HCT116 (cell line): ENCODE data around the gene SLMAP. TPM values are rescaled to one million over a fixed set of nuclear protein-coding genes. Genes with fewer than 3 reads are reported as not detected.

Experiments
- ATAC-seq: fragments of 200-7000 bp; cut with Tn5 transposase; 2 replicates; pipeline ENCODE4 v1.9.1; 2020; ENCODE audit warnings: mild to moderate bottlenecking, moderate library complexity
- BruUV-seq: library from RNA; stranded (reverse); fragments of 400-500 nt; replicated peaks from 2 replicates; lab custom pipeline; 2021; lab: Mats Ljungman, UMichigan
- CTCF ChIA-PET: fragments of 300-600 bp; sonication (Branson Sonifier 250); formaldehyde crosslinking; loops from one replicate; lab custom pipeline; 2021; ENCODE audit warnings: antibody characterized with exemption; lab: Charles Lee
- POLR2A ChIA-PET: fragments of 300-600, 350-600 bp; sonication (Branson Sonifier 250); formaldehyde crosslinking; loops from one replicate; lab custom pipeline; 2021; ENCODE audit warnings: antibody characterized with exemption; lab: Charles Lee
- RAD21 ChIA-PET, 2 experiments: fragments of 300-600 bp; sonication (Branson Sonifier 250); formaldehyde crosslinking; loops; one replicate each; lab custom pipeline; 2023; ENCODE audit warnings: low total read pairs in 2 of 2; ENCODE audit not compliant: uncharacterized antibody in 2 of 2, unreplicated experiment in 2 of 2, low non-redundant PET in 1 of 2; lab: Charles Lee
- DNase-seq: peaks from one replicate; pipeline ENCODE4 v3.0.0-alpha.2; 2010; ENCODE audit warnings: low read depth, low spot score
- H2AFZ ChIP-seq: fragments of 200-600 bp; shearing (Covaris generic), sonication (generic); 2 replicates; pipeline ENCODE4 v1.6.1; 2017; ENCODE audit warnings: low read depth, mixed run types, mixed read lengths, antibody characterized with exemption, low read length; ENCODE audit not compliant: poor library complexity, severe bottlenecking
- H3K27ac ChIP-seq: 2 replicates; pipeline ENCODE4 v1.5.1; 2012; ENCODE audit warnings: low read depth, low read length
- H3K27me3 ChIP-seq: fragments of 200-600 bp; sonication (generic); 2 replicates; pipeline ENCODE4 v1.6.1; 2016; ENCODE audit warnings: mixed run types, low read length, mixed read lengths; ENCODE audit not compliant: insufficient read depth
- H3K36me3 ChIP-seq, 2 experiments: fragments of 200-500 bp in 1 of 2; fragments of 200-600 bp in 1 of 2; sonication (Bioruptor generic) in 1 of 2; sonication (generic) in 1 of 2; 2 replicates each; pipeline versions ENCODE4 v1.5.1 to v1.6.1; 2014 to 2016; ENCODE audit warnings: low read length in 2 of 2, inconsistent platforms in 1 of 2, mixed read lengths in 1 of 2, mixed run types in 1 of 2; ENCODE audit not compliant: insufficient read depth in 2 of 2, control insufficient read depth in 1 of 2
- H3K4me1 ChIP-seq, 2 experiments: fragments of 200-600 bp in 1 of 2; sonication (generic) in 1 of 2; 2 replicates each; pipeline versions ENCODE4 v1.5.1 to v1.6.1; 2012 to 2017; ENCODE audit warnings: low read length in 2 of 2, inconsistent platforms in 1 of 2, mild to moderate bottlenecking in 1 of 2, mixed read lengths in 1 of 2, mixed run types in 1 of 2, moderate library complexity in 1 of 2; ENCODE audit not compliant: insufficient read depth in 2 of 2, control insufficient read depth in 1 of 2
- H3K4me2 ChIP-seq: fragments of 200-600 bp; sonication (generic); 2 replicates; pipeline ENCODE4 v1.6.1; 2017; ENCODE audit warnings: mixed run types, low read length, mixed read lengths
- H3K4me3 ChIP-seq, 2 experiments: fragments of 200-600 bp in 1 of 2; sonication (generic) in 1 of 2; replicated peaks in 1 of 2; 2 replicates each; pipeline ENCODE4 v1.5.1; 2011 to 2016; ENCODE audit warnings: low read length in 2 of 2, control low read depth in 1 of 2, low read depth in 1 of 2, mild to moderate bottlenecking in 1 of 2, mixed read lengths in 1 of 2, mixed run types in 1 of 2
- H3K79me2 ChIP-seq: fragments of 200-600 bp; sonication (generic); 2 replicates; pipeline ENCODE4 v1.6.1; 2017; ENCODE audit warnings: mild to moderate bottlenecking, mixed run types, low read length, moderate library complexity, mixed read lengths; ENCODE audit not compliant: insufficient read depth
- H3K9ac ChIP-seq: fragments of 200-600 bp; sonication (generic); 2 replicates; pipeline ENCODE4 v1.6.1; 2016; ENCODE audit warnings: low read length, mixed read lengths
- H3K9me2 ChIP-seq: fragments of 200-600 bp; sonication (generic), shearing (Covaris generic); 2 replicates; pipeline ENCODE4 v1.6.1; 2017; ENCODE audit warnings: mixed run types, mild to moderate bottlenecking, moderate library complexity; ENCODE audit not compliant: insufficient read depth
- H3K9me3 ChIP-seq, 2 experiments: fragments of 200-500 bp in 1 of 2; fragments of 200-600 bp in 1 of 2; sonication (Bioruptor generic) in 1 of 2; sonication (generic) in 1 of 2; 2 replicates each; pipeline ENCODE4 v1.6.1; 2014 to 2017; ENCODE audit warnings: low read length in 2 of 2, mixed read lengths in 2 of 2, inconsistent platforms in 1 of 2, low read depth in 1 of 2, mild to moderate bottlenecking in 1 of 2, mixed run types in 1 of 2, moderate library complexity in 1 of 2; ENCODE audit not compliant: control insufficient read depth in 1 of 2, insufficient read depth in 1 of 2
- H4K20me1 ChIP-seq: fragments of 200-600 bp; sonication (generic), shearing (Covaris generic); 2 replicates; pipeline ENCODE4 v1.6.1; 2017; ENCODE audit warnings: mixed run types, mild to moderate bottlenecking, moderate library complexity; ENCODE audit not compliant: insufficient read depth
- EZH2phosphoT487 ChIP-seq: fragments of 200-600 bp; IDR thresholded peaks from 2 replicates; pipeline ENCODE4 v1.6.1; 2018; ENCODE audit warnings: antibody characterized with exemption, borderline replicate concordance
- FOSL1 ChIP-seq: IDR thresholded peaks from 2 replicates; pipeline ENCODE4 v1.6.1; 2012; ENCODE audit warnings: low read depth
- JUND ChIP-seq: IDR thresholded peaks from 2 replicates; pipeline ENCODE4 v1.6.1; 2012
- POLR2A ChIP-seq: IDR thresholded peaks from 2 replicates; pipeline ENCODE4 v1.7.0; 2011; ENCODE audit warnings: borderline replicate concordance; ENCODE audit not compliant: insufficient read depth, insufficient read length; ENCODE audit errors: extremely low read depth
- REST ChIP-seq: IDR thresholded peaks from 2 replicates; pipeline ENCODE4 v1.6.1; 2012; ENCODE audit warnings: low read depth
- SIN3A ChIP-seq: IDR thresholded peaks from 2 replicates; pipeline ENCODE4 v1.6.1; 2012; ENCODE audit warnings: low read depth
- SRF ChIP-seq: IDR thresholded peaks from 2 replicates; pipeline ENCODE4 v1.6.1; 2012; ENCODE audit warnings: low read depth
- intact Hi-C: fragments of 100-400 bp; cut with micrococcal nuclease; formaldehyde crosslinking; loops from 2 replicates; pipeline ENCODE4 v1.10.0; 2022
- total RNA-seq: library from RNA; stranded (reverse); gene quantifications from one replicate; pipeline ENCODE4 v1.2.1, GENCODE V29; 2021; ENCODE audit not compliant: unreplicated experiment

SLMAP gene
- total RNA-seq, 1 experiment from 2014 or later: 81.0 TPM

GRCh38 chr3:57951066-57951882 lies 195.2 kb downstream of the SLMAP start:
- CTCF ChIA-PET: no interaction called here
- peak; percentile 33 for DNase-seq
- H3K4me1 ChIP-seq: peaks cover 27 to 37% of the 10 kb centered on the region in 2 experiments

GRCh38 chr3:57952208-57952631 lies 196.1 kb downstream of the SLMAP start:
- Histone ChIP-seq H3K27ac (0 out of 2 replicates have a peak overlapping the region, but pooled peaks have one; percentile 48), H3K4me3 (no peak overlapping the region), H3K4me2 (peak overlapping the region; percentile 53), H3K9me2 (no peaks in the 10 kb centered on the region), H3K9ac (no peak overlapping the region), H3K27me3 (no peaks in the 10 kb centered on the region)
- POLR2A ChIA-PET: no interaction called here
- ATAC-seq: peak; percentile 71
- CTCF ChIA-PET: no interaction called here
- TF ChIP-seq FOSL1 (no peak), SRF (peak; percentile 69; the same call in 1 of the 2 replicates), SIN3A (no peak), EZH2phosphoT487 (no peak), POLR2A (no peak), REST (no peak)
- TF ChIP-seq, all 23 proteins: peak for 1
- RAD21 ChIA-PET: no interaction called here
- BruUV-seq: no TSS peak
- Histone ChIP-seq H3K4me1 (peaks cover 27 to 37% of the 10 kb centered on the region in 2 experiments), H3K36me3 (no peaks in the 10 kb centered on the region), H4K20me1 (no peaks in the 10 kb centered on the region), H2AFZ (no peak overlapping the region), H3K79me2 (no peaks in the 10 kb centered on the region), H3K9me3 (no peaks in the 10 kb centered on the region)
- peak; percentile 36 for DNase-seq
- intact Hi-C loops: no loop called here

More at GRCh38 chr3:57951066-57951882, 195.2 kb downstream of the SLMAP start:
- H3K27ac ChIP-seq: peak overlapping the region; percentile 48
- peak overlapping the region; percentile 70 for H2AFZ ChIP-seq
- intact Hi-C loops: no loop called here
- RAD21 ChIA-PET: no interaction called here
- POLR2A ChIA-PET: no interaction called here
- BruUV-seq: TSS peak; percentile 38
- no peaks in the 10 kb centered on the region for H3K9me3 ChIP-seq
- H3K27me3 ChIP-seq: no peaks in the 10 kb centered on the region
- H3K9me2 ChIP-seq: no peaks in the 10 kb centered on the region
- peak; percentile 43; the same call in 1 of the 2 replicates for TF ChIP-seq JUND
- peak; percentile 49; the same call in 1 of the 2 replicates for TF ChIP-seq FOSL1
- TF ChIP-seq POLR2A: no peak
- H4K20me1 ChIP-seq: no peaks in the 10 kb centered on the region
- ATAC-seq: peak; percentile 71
- H3K4me3 ChIP-seq: no peak overlapping the region
- H3K79me2 ChIP-seq: no peaks in the 10 kb centered on the region
- no peaks in the 10 kb centered on the region for H3K36me3 ChIP-seq
- H3K4me2 ChIP-seq: peak overlapping the region; percentile 53
- H3K9ac ChIP-seq: peak overlapping the region; percentile 52
